ACC112 (cell line): ENCODE results near the gene RIBC2.
A peak's percentile ranks its signal among the peaks of the same experiment; 100 is the strongest.
"Not testable (repeated sequence)": the region's sequence is repeated elsewhere in the genome, so short reads cannot be mapped to it uniquely, and the experiment has no call there.

ENCODE experiments used
- H2AFZ ChIP-seq: fragments of 200-600 bp; sonication (generic); one replicate; pipeline ENCODE4 v1.6.0; 2017; ENCODE audit warnings: antibody characterized with exemption, low read length; ENCODE audit not compliant: unreplicated experiment
- H3K27ac ChIP-seq: fragments of 200-600 bp; sonication (generic); 2 replicates; pipeline ENCODE4 v1.5.1; 2014; ENCODE audit warnings: low read depth, mild to moderate bottlenecking, antibody characterized with exemption, low read length, moderate library complexity
- H3K27me3 ChIP-seq: fragments of 200-600 bp; sonication (generic); 2 replicates; pipeline ENCODE4 v1.6.1; 2014; ENCODE audit warnings: mild to moderate bottlenecking, antibody characterized with exemption, low read length, moderate library complexity, mixed read lengths; ENCODE audit not compliant: insufficient read depth
- H3K36me3 ChIP-seq: fragments of 200-600 bp; sonication (generic); 2 replicates; pipeline ENCODE4 v1.6.1; 2016; ENCODE audit warnings: mild to moderate bottlenecking, antibody characterized with exemption, low read length, moderate library complexity, mixed read lengths; ENCODE audit not compliant: insufficient read depth
- H3K4me1 ChIP-seq: fragments of 200-600 bp; sonication (generic); one replicate; pipeline ENCODE4 v1.6.1; 2016; ENCODE audit warnings: low read length, mixed read lengths; ENCODE audit not compliant: insufficient read depth, unreplicated experiment, control insufficient read depth
- H3K4me3 ChIP-seq: fragments of 200-600 bp; sonication (generic); 2 replicates; pipeline ENCODE4 v1.5.1; 2014; ENCODE audit warnings: mild to moderate bottlenecking, low read depth, low read length
- H3K79me2 ChIP-seq: fragments of 200-600 bp; sonication (generic); one replicate; pipeline ENCODE4 v1.6.0; 2016; ENCODE audit warnings: low read length; ENCODE audit not compliant: control insufficient read depth, unreplicated experiment, insufficient read depth

Gene RIBC2

GRCh38 chr22:45413368-45414211 is at the start of gene RIBC2, which contains the start of gene SMC1B:
Gene RIBC2 (plus strand): TSS chr22:45413693. CDS start chr22:45413887, 194 bp downstream.
Gene SMC1B (minus strand): TSS chr22:45413599. CDS start chr22:45413567, 32 bp downstream.
- H3K27ac ChIP-seq = peak within 1 kb of the TSS; percentile 80
- H3K79me2 ChIP-seq = no peaks in the 10 kb centered on the region
- H3K36me3 ChIP-seq = no peaks in the 10 kb centered on the region
- peak within 1 kb of the TSS; percentile 89 for H3K4me3 ChIP-seq
- peak within 1 kb of the TSS; percentile 93 for H2AFZ ChIP-seq
- no peaks in the 10 kb centered on the region for H3K4me1 ChIP-seq
- H3K27me3 ChIP-seq = no peaks in the 10 kb centered on the region

DNA sequence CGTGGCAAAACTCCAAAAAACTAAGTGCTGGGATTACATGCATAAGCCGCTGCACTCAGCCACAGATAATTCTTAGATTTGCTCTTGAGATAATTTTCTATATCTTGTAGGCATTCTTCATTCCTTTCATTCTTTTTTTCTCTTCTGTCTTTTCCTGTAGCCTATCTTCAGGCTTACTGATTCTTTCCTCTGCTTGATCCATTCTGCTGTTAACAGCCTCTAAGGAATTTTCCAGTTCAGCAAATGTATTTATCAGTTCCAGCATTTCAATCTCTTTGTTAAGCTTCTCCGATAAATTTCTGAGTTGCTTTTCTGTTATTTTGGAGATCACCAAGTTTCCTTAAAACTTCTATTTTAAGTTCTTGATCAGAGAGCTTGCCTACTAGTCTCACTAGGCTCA is 46.8 kb upstream of the RIBC2 start:
- Histone ChIP-seq H3K4me1 (no peaks in the 10 kb centered on the region), H3K79me2 (no peaks in the 10 kb centered on the region), H3K4me3 (no peak overlapping the region), H3K27me3 (no peaks in the 10 kb centered on the region), H3K36me3 (no peaks in the 10 kb centered on the region), H3K27ac (no peak overlapping the region), H2AFZ (no peak overlapping the region)

DNA sequence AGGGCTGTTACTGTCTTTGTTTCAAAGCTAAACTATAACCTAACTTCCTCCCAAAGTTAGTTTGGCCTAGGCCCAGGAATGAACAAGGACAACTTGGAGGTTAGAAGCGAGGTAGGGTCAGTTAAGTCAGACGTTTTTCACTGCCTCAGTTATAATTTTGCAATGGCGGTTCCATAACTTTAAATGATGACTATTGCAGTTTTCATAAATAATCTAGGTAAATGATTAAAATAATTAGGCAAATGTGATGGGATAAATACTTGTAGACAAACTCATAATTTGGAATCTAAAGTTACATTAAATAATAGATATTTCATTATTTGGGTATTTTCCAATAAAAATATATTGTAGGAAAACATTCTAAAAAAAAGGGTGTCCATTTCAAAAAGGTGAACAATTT is 39.9 kb upstream of the RIBC2 start:
- not testable (repeated sequence) for H2AFZ ChIP-seq, H3K27ac ChIP-seq, H3K4me1 ChIP-seq, H3K79me2 ChIP-seq, H3K27me3 ChIP-seq, H3K36me3 ChIP-seq, H3K4me3 ChIP-seq

DNA sequence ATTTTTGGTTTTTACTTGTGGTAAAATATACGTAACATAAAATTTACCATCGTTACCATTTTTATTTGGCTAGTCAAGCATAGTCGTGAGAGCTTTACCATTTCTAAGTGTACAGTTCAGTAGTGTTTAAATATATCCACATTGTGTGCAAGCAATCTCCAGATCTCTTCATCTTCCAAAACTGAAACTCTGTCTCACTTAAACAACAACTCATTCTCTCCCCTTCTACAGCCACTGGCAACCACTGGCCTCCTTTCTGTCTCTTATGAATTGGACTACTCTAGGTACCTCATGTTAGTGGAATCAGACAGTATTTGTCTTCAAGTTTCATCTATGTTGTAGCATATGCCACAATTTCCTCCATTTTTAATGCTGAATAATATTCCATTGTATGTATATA is 37.5 kb upstream of the RIBC2 start:
- no peaks in the 10 kb centered on the region for H3K79me2 ChIP-seq
- no peak overlapping the region for H3K4me3 ChIP-seq
- H3K4me1 ChIP-seq = no peaks in the 10 kb centered on the region
- no peaks in the 10 kb centered on the region for H3K36me3 ChIP-seq
- H3K27me3 ChIP-seq = no peaks in the 10 kb centered on the region
- no peak overlapping the region for H2AFZ ChIP-seq
- no peak overlapping the region for H3K27ac ChIP-seq

DNA sequence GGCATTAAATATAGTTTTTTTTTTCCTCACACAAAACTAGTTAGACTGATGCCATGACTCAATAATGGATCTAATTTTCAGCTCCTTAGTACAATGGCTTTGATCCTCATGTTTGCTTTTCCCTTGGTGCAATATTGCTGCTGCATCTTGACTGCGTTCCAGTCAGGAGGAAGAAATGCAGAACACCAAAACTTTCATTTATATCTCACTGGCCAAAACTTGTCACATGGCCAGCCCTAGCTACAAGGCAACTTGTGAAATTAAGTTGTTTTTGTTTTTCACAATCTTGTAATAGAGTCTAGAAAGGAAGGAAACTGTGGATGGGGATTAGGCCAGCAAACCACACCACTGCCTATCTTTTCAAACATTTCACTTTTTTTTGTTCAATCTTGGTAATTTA is 36.8 kb upstream of the RIBC2 start:
- H3K4me1 ChIP-seq = no peaks in the 10 kb centered on the region
- no peaks in the 10 kb centered on the region for H3K79me2 ChIP-seq
- no peak overlapping the region for H3K27ac ChIP-seq
- H3K27me3 ChIP-seq = no peaks in the 10 kb centered on the region
- no peak overlapping the region for H3K4me3 ChIP-seq
- no peak overlapping the region for H2AFZ ChIP-seq
- H3K36me3 ChIP-seq = no peaks in the 10 kb centered on the region

- Histone ChIP-seq H3K79me2 (no peaks in the 10 kb centered on the region), H3K4me3 (no peak overlapping the region), H3K27ac (no peak overlapping the region), H2AFZ (no peak overlapping the region), H3K4me1 (no peaks in the 10 kb centered on the region), H3K36me3 (no peaks in the 10 kb centered on the region), H3K27me3 (no peaks in the 10 kb centered on the region)
Measured at GRCh38 chr22:45381348-45381747, 32.1 kb upstream of the RIBC2 start.

DNA sequence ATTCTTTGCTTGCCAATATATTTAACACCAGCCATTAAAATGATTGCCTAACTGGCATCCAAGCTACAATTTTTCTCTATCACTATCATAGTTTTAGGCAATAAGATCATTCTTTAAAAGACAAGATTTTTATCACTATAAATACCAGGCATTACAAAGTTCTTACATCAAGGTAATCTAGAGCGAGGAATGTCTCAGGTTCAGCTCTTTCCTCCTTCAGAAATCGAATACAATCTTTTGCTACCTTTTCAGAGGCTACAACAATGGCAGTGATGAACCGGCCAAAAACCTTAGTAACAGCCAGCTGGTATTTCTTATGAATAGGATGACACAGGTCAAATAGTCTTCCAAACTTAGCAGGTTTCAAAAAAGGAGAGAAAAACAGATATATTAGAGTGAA is 23.9 kb upstream of the RIBC2 start:
- H3K4me1 ChIP-seq = no peaks in the 10 kb centered on the region

DNA sequence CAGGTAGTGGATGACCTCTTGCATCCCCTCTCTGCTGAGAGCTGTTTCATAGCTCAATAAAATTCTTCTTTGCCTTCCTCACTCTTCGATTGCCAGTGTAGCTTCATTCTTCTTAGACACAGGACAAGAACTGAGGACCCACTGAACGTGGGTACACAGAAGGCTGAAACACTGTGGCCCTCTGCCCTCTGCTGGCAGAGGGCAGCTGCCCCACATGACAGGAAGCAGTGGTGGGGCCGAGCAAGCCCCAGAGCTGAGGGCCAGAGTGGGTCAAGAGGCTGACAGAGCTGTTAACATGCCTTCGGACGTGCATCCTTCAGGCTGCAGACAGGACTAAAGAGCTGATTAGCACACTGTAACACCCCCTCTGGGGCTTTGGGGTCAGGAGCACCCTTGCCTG is 15.7 kb upstream of the RIBC2 start:
- Histone ChIP-seq H3K27ac (no peak overlapping the region), H3K36me3 (no peaks in the 10 kb centered on the region), H3K79me2 (no peaks in the 10 kb centered on the region), H3K27me3 (no peaks in the 10 kb centered on the region), H3K4me1 (no peaks in the 10 kb centered on the region), H3K4me3 (no peak overlapping the region), H2AFZ (no peak overlapping the region)

More for the DNA sequence above, 23.9 kb upstream of the RIBC2 start:
- Histone ChIP-seq H3K36me3 (no peaks in the 10 kb centered on the region), H3K27ac (no peak overlapping the region), H3K79me2 (no peaks in the 10 kb centered on the region), H3K27me3 (no peaks in the 10 kb centered on the region), H3K4me3 (no peak overlapping the region), H2AFZ (no peak overlapping the region)

GRCh38 chr22:45398214-45398613 is 15.3 kb upstream of the RIBC2 start:
- no peaks in the 10 kb centered on the region for H3K79me2 ChIP-seq
- H2AFZ ChIP-seq = no peak overlapping the region
- no peaks in the 10 kb centered on the region for H3K27me3 ChIP-seq
- no peaks in the 10 kb centered on the region for H3K36me3 ChIP-seq
- H3K4me1 ChIP-seq = no peaks in the 10 kb centered on the region
- no peak overlapping the region for H3K4me3 ChIP-seq
- no peak overlapping the region for H3K27ac ChIP-seq

- no peak overlapping the region for H3K4me3 ChIP-seq
- H3K36me3 ChIP-seq = no peaks in the 10 kb centered on the region
- no peaks in the 10 kb centered on the region for H3K79me2 ChIP-seq
- no peak overlapping the region for H2AFZ ChIP-seq
- no peaks in the 10 kb centered on the region for H3K27me3 ChIP-seq
- H3K4me1 ChIP-seq = no peaks in the 10 kb centered on the region
- no peak overlapping the region for H3K27ac ChIP-seq
Measured at GRCh38 chr22:45399712-45400445, 13.6 kb upstream of the RIBC2 start.
